HEK293T (cell line): Measurements from ENCODE around the gene NELFB.

Source experiments
- CTCF ChIA-PET: fragments of 350-600 bp; formaldehyde crosslinking; extraction: SDS; loops from one replicate; lab custom pipeline; 2021; ENCODE audit warnings: antibody characterized with exemption, inconsistent platforms; lab: Yijun Ruan, JAX
- POLR2A ChIA-PET: fragments of 350-600 bp; formaldehyde crosslinking; extraction: SDS; loops from one replicate; lab custom pipeline; 2020; ENCODE audit warnings: antibody characterized with exemption, inconsistent platforms; lab: Yijun Ruan, JAX
- DNase-seq: peaks from one replicate; pipeline ENCODE4 v3.0.0; 2012; ENCODE audit warnings: mixed read lengths; ENCODE audit errors: extremely low spot score
- ARNT ChIP-seq: fragments of 450-650 bp; IDR thresholded peaks from 2 replicates; pipeline ENCODE4 v1.6.1; 2017; ENCODE audit warnings: mild to moderate bottlenecking
- BHLHE40 ChIP-seq: fragments of 450-650 bp; IDR thresholded peaks from 2 replicates; pipeline ENCODE4 v1.6.1; 2016; ENCODE audit warnings: mild to moderate bottlenecking, moderate library complexity, borderline replicate concordance
- CTBP1 ChIP-seq: fragments of 450-650 bp; IDR thresholded peaks from 2 replicates; pipeline ENCODE4 v1.6.1; 2016; ENCODE audit warnings: borderline replicate concordance
- ELF4 ChIP-seq: fragments of 450-650 bp; IDR thresholded peaks from 2 replicates; pipeline ENCODE4 v1.6.1; 2017; ENCODE audit warnings: antibody characterized with exemption
- FOXA1 ChIP-seq: fragments of 450-650 bp; IDR thresholded peaks from 2 replicates; pipeline ENCODE4 v1.6.1; 2016; ENCODE audit warnings: mild to moderate bottlenecking
- FOXK2 ChIP-seq: fragments of 450-650 bp; IDR thresholded peaks from 2 replicates; pipeline ENCODE4 v1.6.1; 2016; ENCODE audit warnings: mild to moderate bottlenecking
- FOXM1 ChIP-seq: fragments of 450-650 bp; IDR thresholded peaks from 2 replicates; pipeline ENCODE4 v1.6.1; 2017; ENCODE audit warnings: mild to moderate bottlenecking, borderline replicate concordance
- HDGF ChIP-seq: fragments of 450-650 bp; IDR thresholded peaks from 2 replicates; pipeline ENCODE4 v1.6.1; 2017; ENCODE audit warnings: antibody characterized with exemption, borderline replicate concordance
- L3MBTL2 ChIP-seq: fragments of 450-650 bp; conservative IDR thresholded peaks from 2 replicates; pipeline ENCODE4 v1.6.1; 2016; ENCODE audit warnings: mild to moderate bottlenecking
- LEF1 ChIP-seq: fragments of 450-650 bp; IDR thresholded peaks from 2 replicates; pipeline ENCODE4 v1.6.1; 2017; ENCODE audit warnings: mild to moderate bottlenecking, borderline replicate concordance
- NFRKB ChIP-seq: fragments of 450-650 bp; IDR thresholded peaks from 2 replicates; pipeline ENCODE4 v1.6.1; 2016; ENCODE audit warnings: mild to moderate bottlenecking, moderate library complexity
- PKNOX1 ChIP-seq: fragments of 450-650 bp; IDR thresholded peaks from 2 replicates; pipeline ENCODE4 v1.6.1; 2016
- SP1 ChIP-seq: fragments of 450-650 bp; IDR thresholded peaks from 2 replicates; pipeline ENCODE4 v1.6.1; 2017
- SUZ12 ChIP-seq: fragments of 450-650 bp; IDR thresholded peaks from 2 replicates; pipeline ENCODE4 v1.6.1; 2016; ENCODE audit warnings: mild to moderate bottlenecking
- TARDBP ChIP-seq: fragments of 450-650 bp; IDR thresholded peaks from 2 replicates; pipeline ENCODE4 v1.6.1; 2016
- ZNF384 ChIP-seq: fragments of 450-650 bp; IDR thresholded peaks from 2 replicates; pipeline ENCODE4 v1.6.1; 2016

Gene NELFB

GRCh38 chr9:137273095-137273490, 18.0 kb downstream of the NELFB start:
- ChIA-PET POLR2A (interaction anchor here (0.9 kb wide), 1 partner anchor 36 kb away, joined by 3 read pairs; no protein-coding TSS in a partner anchor), CTCF (interaction anchor here (0.9 kb wide), 1 partner anchor 36 kb away, joined by 3 read pairs; no protein-coding TSS in a partner anchor)
- no peak for TF ChIP-seq ZNF384
- no peak for TF ChIP-seq HDGF
- TF ChIP-seq TARDBP: no peak
- TF ChIP-seq FOXM1: no peak
- TF ChIP-seq SUZ12: no peak
- no peak for TF ChIP-seq PKNOX1
- DNase-seq: no peak

- no peak for DNase-seq
- ChIA-PET POLR2A (interaction anchor here (1.0 kb wide), 1 partner anchor 33 kb away, joined by 3 read pairs; the partner anchor contains the start of gene TUBB4B), CTCF (no interaction called here)
- TF ChIP-seq L3MBTL2 (no peak), SP1 (no peak), FOXK2 (no peak), FOXA1 (no peak), ELF4 (no peak)
Measured at GRCh38 chr9:137273611-137274320, 18.6 kb downstream of the NELFB start.

GRCh38 chr9:137275203-137275587, 20.1 kb downstream of the NELFB start:
- no peak for DNase-seq
- no peak for TF ChIP-seq CTBP1
- TF ChIP-seq LEF1: no peak
- TF ChIP-seq ARNT: no peak
- ChIA-PET CTCF (no interaction called here), POLR2A (no interaction called here)

- no peak for DNase-seq
- POLR2A ChIA-PET: interaction anchor here (0.9 kb wide), 1 partner anchor 22 kb away, joined by 4 read pairs; no protein-coding TSS in a partner anchor
- TF ChIP-seq HDGF (no peak), ARNT (no peak), L3MBTL2 (no peak), PKNOX1 (no peak), BHLHE40 (no peak), NFRKB (no peak), ELF4 (no peak), TARDBP (no peak), FOXA1 (no peak), FOXM1 (no peak)
- CTCF ChIA-PET: interaction anchor here (0.9 kb wide), 1 partner anchor 11 kb away, joined by 4 read pairs; no protein-coding TSS in a partner anchor
Measured at GRCh38 chr9:137275588-137276472, 20.7 kb downstream of the NELFB start.

GRCh38 chr9:137276473-137277328, 21.6 kb downstream of the NELFB start:
- POLR2A ChIA-PET: interaction anchor here (0.9 kb wide), 1 partner anchor 23 kb away, joined by 4 read pairs; no protein-coding TSS in a partner anchor
- CTCF ChIA-PET: interaction anchor here (0.9 kb wide), 1 partner anchor 10 kb away, joined by 4 read pairs; no protein-coding TSS in a partner anchor
- no peak for DNase-seq
- TF ChIP-seq ZNF384: no peak

- no peak for DNase-seq
- TF ChIP-seq FOXK2 (no peak), FOXA1 (no peak), LEF1 (no peak), TARDBP (no peak)
- ChIA-PET POLR2A (no interaction called here), CTCF (no interaction called here)
Measured at GRCh38 chr9:137277329-137278041, 22.4 kb downstream of the NELFB start, which contains the start of gene TOR4A. Gene TOR4A, plus strand, starts transcription at chr9:137277726. Its CDS starts 964 bp downstream, at chr9:137278690.
